Omental fat pad (tissue), 4 donors: ENCODE data around the gene PLIN4. TPM values are rescaled to one million over a fixed set of nuclear protein-coding genes. Genes with fewer than 3 reads are reported as not detected.
"Not testable (repeated sequence)": the region's sequence is repeated elsewhere in the genome, so short reads cannot be mapped to it uniquely, and the experiment has no call there.

Source experiments
- ATAC-seq: fragments of 150-250 bp; one replicate; pipeline ENCODE4 v1.9.1; 2016; ENCODE audit warnings: mild to moderate bottlenecking, moderate library complexity; ENCODE audit not compliant: low FRiP score
- DNase-seq: peaks from one replicate; pipeline ENCODE4 v3.0.0-alpha.2; 2019; ENCODE audit warnings: low spot score
- CTCF ChIP-seq, 3 donors: fragments of 450-650 bp; IDR thresholded peaks; one replicate each; pipeline ENCODE4 v1.5.1; 2016 to 2017; ENCODE audit warnings: antibody characterized with exemption in 3 of 3, mild to moderate bottlenecking in 3 of 3, moderate library complexity in 2 of 3
- total RNA-seq, 4 donors: library from RNA; depleted of rRNA; stranded (reverse); fragments of >200 nt; gene quantifications; one replicate each; pipeline ENCODE4 v1.1.0, GENCODE V29; 2016

Gene PLIN4
- total RNA-seq, 4 donors from 2014 or later, result 183 to 2,054 (median 453) TPM

- TF ChIP-seq CTCF (IDR thresholded peaks at IDR 0.05), result no peak
- DNase-seq (no peak), ATAC-seq (no peak)
These were observed 13.4 kb upstream of the PLIN4 start for GRCh38 chr19:4531562-4532165.

- DNase-seq (no peak), ATAC-seq (no peak)
- TF ChIP-seq CTCF (IDR thresholded peaks at IDR 0.05), result no peak
These were observed 11.7 kb upstream of the PLIN4 start for GRCh38 chr19:4529924-4530522.

- ATAC-seq (no peak), DNase-seq (no peak)
- TF ChIP-seq CTCF (IDR thresholded peaks at IDR 0.05), result no peak
These were observed 10.6 kb upstream of the PLIN4 start for GRCh38 chr19:4528843-4529242.

GRCh38 chr19:4527377-4527776 is 9.1 kb upstream of the PLIN4 start:
- not testable (repeated sequence) for ATAC-seq

GRCh38 chr19:4525563-4526002 is 7.3 kb upstream of the PLIN4 start:
- ATAC-seq, result no peak
- DNase-seq, result no peak
- TF ChIP-seq CTCF (IDR thresholded peaks at IDR 0.05), result no peak

More at GRCh38 chr19:4527377-4527776, 9.1 kb upstream of the PLIN4 start:
- not testable (repeated sequence) for DNase-seq

- DNase-seq (peak; percentile 68), ATAC-seq (no peak)
- no peak for TF ChIP-seq CTCF (IDR thresholded peaks at IDR 0.05)
These were observed 6.7 kb upstream of the PLIN4 start for GRCh38 chr19:4524808-4525562.

- ATAC-seq (no peak), DNase-seq (no peak)
- TF ChIP-seq CTCF (IDR thresholded peaks at IDR 0.05), result no peak
These were observed 5.2 kb upstream of the PLIN4 start for GRCh38 chr19:4523306-4524110.
